ENCODE data around the gene MOCS2. TPM values are rescaled to one million over a fixed set of nuclear protein-coding genes. Genes with fewer than 3 reads are reported as not detected.

MOCS2 gene
- total and polyA plus RNA-seq, 10 of the 15 experiments (the other 5 are each of a cell fraction or from before 2014, with no cell fraction given) = 11.0 to 27.4 (median 22.5) TPM

GRCh38 chr5:53109443-53110127 is at the start of gene MOCS2 (continued):
- TF ChIP-seq E2F8 (IDR thresholded peaks at IDR 0.05; ENCODE audit: low read depth, partially characterized antibody) (no peak), ZBTB4 (CRISPR knock-in tag; IDR thresholded peaks at IDR 0.05) (no peak), SIX5 (IDR thresholded peaks at IDR 0.05; ENCODE audit: low read depth, low read length, severe bottlenecking) (no peak), NBN (IDR thresholded peaks at IDR 0.05) (peak; percentile 75), ZNF207 (IDR thresholded peaks at IDR 0.05; ENCODE audit: borderline replicate concordance) (no peak), MXI1 (IDR thresholded peaks at IDR 0.05; ENCODE audit: low read depth, low read length) (no peak; the same call in 1 of the 2 replicates), RELB (IDR thresholded peaks at IDR 0.05; ENCODE audit: low read depth) (no peak), STAT1 (conservative IDR thresholded peaks at IDR 0.05) (0 out of 2 replicates have a peak, but pooled peaks have one; percentile 75), IKZF1 (conservative IDR thresholded peaks at IDR 0.05) (peak; percentile 99), CREM (IDR thresholded peaks at IDR 0.05; ENCODE audit: low read depth) (no peak), EGR1 (IDR thresholded peaks at IDR 0.05; ENCODE audit: borderline replicate concordance in 1 of 2, low read depth in 2 of 2, low read length in 2 of 2) (peak in 1 of 2 experiments; percentile 98; a peak in 2 of 3 replicates)
